KOPT-K1 (cell line): ENCODE measurements around the gene AK2.
"Not testable (repeated sequence)": the region's sequence is repeated elsewhere in the genome, so short reads cannot be mapped to it uniquely, and the experiment has no call there.

Source experiments
- H3K27ac ChIP-seq: fragments of 200-600 bp; sonication (generic); 2 replicates; pipeline ENCODE4 v1.5.1; 2016; ENCODE audit warnings: antibody characterized with exemption, mild to moderate bottlenecking, low read depth, low read length; ENCODE audit not compliant: poor library complexity, severe bottlenecking
- H3K36me3 ChIP-seq: fragments of 200-600 bp; sonication (generic); 2 replicates; pipeline ENCODE4 v1.5.1; 2017; ENCODE audit warnings: antibody characterized with exemption, mild to moderate bottlenecking, low read length, moderate library complexity; ENCODE audit not compliant: insufficient read depth
- H3K9me3 ChIP-seq: fragments of 200-600 bp; sonication (generic); 2 replicates; pipeline ENCODE4 v1.5.1; 2017; ENCODE audit warnings: antibody characterized with exemption, low read length, mild to moderate bottlenecking; ENCODE audit not compliant: insufficient read depth, poor library complexity, severe bottlenecking

AK2 gene

DNA sequence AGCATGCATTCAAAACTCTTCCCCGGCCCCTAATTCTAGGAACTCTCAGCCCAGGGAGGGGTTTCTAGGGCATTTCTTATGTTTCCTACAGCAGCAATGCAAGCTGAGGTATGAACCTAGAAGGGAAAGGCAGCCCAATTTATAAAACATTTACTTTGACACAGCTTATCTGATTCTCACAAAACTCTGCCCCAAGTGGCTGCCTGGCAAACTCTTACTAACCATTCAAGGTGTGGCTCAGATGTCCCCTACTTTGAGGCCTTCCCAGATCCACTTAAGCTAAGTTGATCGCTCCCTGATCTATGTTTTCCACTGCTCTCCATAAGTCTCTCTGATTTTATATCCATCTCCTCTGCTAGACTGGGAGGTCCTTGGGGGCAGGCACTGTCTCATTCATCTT, 35.4 kb downstream of the AK2 start:
- Histone ChIP-seq H3K36me3 (peaks cover 47% of the 10 kb centered on the region), H3K27ac (no peak overlapping the region), H3K9me3 (no peaks in the 10 kb centered on the region)

- no peak overlapping the region for H3K27ac ChIP-seq
- H3K36me3 ChIP-seq = peaks cover 39% of the 10 kb centered on the region
- H3K9me3 ChIP-seq = no peaks in the 10 kb centered on the region
Observed at GRCh38 chr1:33000427-33001026, 36.2 kb downstream of the AK2 start.

- Histone ChIP-seq H3K9me3 (no peaks in the 10 kb centered on the region), H3K36me3 (peaks cover 26% of the 10 kb centered on the region), H3K27ac (no peak overlapping the region)
Observed at GRCh38 chr1:32998997-32999396, 37.7 kb downstream of the AK2 start.

- Histone ChIP-seq H3K36me3 (peaks cover 17% of the 10 kb centered on the region), H3K27ac (no peak overlapping the region), H3K9me3 (no peaks in the 10 kb centered on the region)
Observed at GRCh38 chr1:32998064-32998463, 38.6 kb downstream of the AK2 start.

GRCh38 chr1:32997381-32997891, 39.2 kb downstream of the AK2 start:
- Histone ChIP-seq H3K9me3 (no peaks in the 10 kb centered on the region), H3K27ac (no peak overlapping the region), H3K36me3 (peaks cover 11% of the 10 kb centered on the region)

DNA sequence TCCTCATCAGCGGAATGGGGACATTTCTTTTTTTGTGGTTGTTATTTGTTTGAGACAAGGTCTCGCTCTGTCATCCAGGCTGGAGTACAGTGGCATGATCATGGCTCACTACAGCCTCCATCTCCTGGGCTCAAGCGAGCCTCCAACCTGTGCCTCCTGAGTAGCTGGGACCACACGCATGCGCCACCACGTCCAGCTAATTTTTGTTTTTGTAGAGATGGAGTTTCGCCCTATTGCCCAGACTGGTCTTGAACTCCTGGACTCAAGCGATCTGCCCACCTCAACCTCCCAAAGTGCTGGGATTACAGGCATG, 43.4 kb downstream of the AK2 start:
- not testable (repeated sequence) for H3K27ac ChIP-seq

DNA sequence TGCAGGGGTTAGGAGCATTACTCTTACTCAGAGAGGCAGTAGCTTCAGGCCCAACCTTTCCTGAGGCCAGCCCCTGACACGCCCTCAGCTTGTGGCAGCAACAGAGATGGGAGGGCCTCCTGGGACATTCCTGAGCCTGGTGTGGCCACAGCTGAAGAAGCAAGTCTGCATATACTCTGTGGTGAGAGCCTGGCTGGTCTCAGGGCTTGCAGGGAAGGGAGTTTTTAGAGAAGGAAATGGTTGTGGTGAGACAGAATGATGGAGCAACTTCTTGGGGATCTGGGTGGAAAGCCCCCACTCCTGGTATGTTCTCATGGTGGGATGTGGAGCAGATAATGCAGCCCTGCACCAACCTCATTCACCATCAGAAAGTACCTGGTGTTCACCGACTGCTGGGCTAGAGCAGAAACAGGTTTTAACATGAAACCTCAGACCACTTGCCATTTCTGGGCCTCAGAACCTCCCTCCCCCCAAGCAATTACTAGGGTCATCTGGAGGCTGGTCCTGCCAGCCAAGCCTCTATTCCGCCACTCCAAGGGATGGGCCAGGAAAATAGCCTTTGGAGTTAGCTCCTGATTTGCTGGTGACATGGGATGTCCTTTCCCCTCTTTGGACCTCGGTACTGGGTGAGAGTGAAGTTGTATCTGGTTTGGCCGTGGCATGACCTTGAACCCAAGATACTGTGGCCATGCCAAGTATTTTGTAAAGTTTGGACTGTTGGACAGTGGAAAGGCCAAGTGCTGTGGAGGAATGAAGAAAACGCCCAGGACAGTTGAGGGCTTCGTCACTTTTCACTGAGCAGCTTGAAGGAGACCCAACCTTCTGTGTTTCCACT, 44.0 kb downstream of the AK2 start:
- Histone ChIP-seq H3K27ac (peak overlapping the region; percentile 9), H3K36me3 (no peaks in the 10 kb centered on the region), H3K9me3 (no peaks in the 10 kb centered on the region)

More for the DNA sequence above, 43.4 kb downstream of the AK2 start:
- not testable (repeated sequence) for H3K9me3 ChIP-seq, H3K36me3 ChIP-seq

DNA sequence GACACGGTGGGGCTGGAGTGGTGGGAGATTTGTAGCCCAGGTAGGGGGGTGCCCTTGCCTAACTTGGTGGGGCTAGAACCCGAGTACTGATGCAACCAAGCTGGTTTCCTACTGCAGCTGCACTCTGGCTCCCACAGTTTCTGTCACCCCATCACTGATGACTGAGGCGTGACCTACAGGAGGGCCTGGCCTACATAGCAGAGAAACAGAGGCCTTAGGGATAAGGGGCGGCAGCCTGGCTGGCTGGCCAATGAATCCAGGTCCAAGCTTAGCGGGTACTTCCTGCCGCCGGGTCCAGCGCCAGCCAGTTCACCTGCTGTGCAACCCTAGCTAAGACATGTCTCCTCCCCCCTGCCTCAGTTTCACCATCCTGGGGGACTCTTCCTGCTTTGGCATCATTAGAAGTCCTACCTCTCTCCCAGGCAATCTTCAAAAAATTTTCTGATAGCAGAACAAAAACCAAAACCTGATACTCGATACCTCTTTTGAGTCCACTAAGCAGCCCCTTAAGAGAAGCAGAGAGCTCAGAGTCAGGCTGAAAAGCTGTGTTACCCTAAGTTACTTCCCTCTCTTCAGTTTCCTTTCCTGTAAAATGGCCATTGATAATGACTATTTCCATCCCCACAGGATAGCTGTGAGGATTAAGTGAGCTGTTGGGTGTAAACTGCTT, 44.7 kb downstream of the AK2 start:
- Histone ChIP-seq H3K36me3 (no peaks in the 10 kb centered on the region), H3K27ac (peak overlapping the region; percentile 9), H3K9me3 (no peaks in the 10 kb centered on the region)

GRCh38 chr1:32991386-32991785, 45.3 kb downstream of the AK2 start:
- Histone ChIP-seq H3K9me3 (no peaks in the 10 kb centered on the region), H3K36me3 (no peaks in the 10 kb centered on the region), H3K27ac (no peak overlapping the region)

GRCh38 chr1:32990887-32991286, 45.8 kb downstream of the AK2 start:
- Histone ChIP-seq H3K9me3 (no peaks in the 10 kb centered on the region), H3K27ac (no peak overlapping the region), H3K36me3 (no peaks in the 10 kb centered on the region)

GRCh38 chr1:32989160-32990050, 47.3 kb downstream of the AK2 start:
- no peaks in the 10 kb centered on the region for H3K36me3 ChIP-seq
- no peaks in the 10 kb centered on the region for H3K9me3 ChIP-seq
- H3K27ac ChIP-seq = no peak overlapping the region

- Histone ChIP-seq H3K36me3 (no peaks in the 10 kb centered on the region), H3K9me3 (no peaks in the 10 kb centered on the region), H3K27ac (no peak overlapping the region)
Observed at GRCh38 chr1:32988665-32989064, 48.0 kb downstream of the AK2 start.

GRCh38 chr1:32985226-32985625, 51.5 kb downstream of the AK2 start:
- H3K27ac ChIP-seq = no peak overlapping the region
- H3K9me3 ChIP-seq = no peaks in the 10 kb centered on the region
- no peaks in the 10 kb centered on the region for H3K36me3 ChIP-seq

- Histone ChIP-seq H3K9me3 (no peaks in the 10 kb centered on the region), H3K36me3 (no peaks in the 10 kb centered on the region), H3K27ac (no peak overlapping the region)
Observed at GRCh38 chr1:32984455-32985171, 52.1 kb downstream of the AK2 start.
